NCI-H1417 (cell line): ENCODE measurements around the gene ICAM4.
"Not testable (repeated sequence)": the region's sequence is repeated elsewhere in the genome, so short reads cannot be mapped to it uniquely, and the experiment has no call there.

Experiments
- DNase-seq, 3 experiments: peaks; one replicate each; lab custom pipeline; 2025; lab: John Stamatoyannopoulos, UW

ICAM4 gene

DNA sequence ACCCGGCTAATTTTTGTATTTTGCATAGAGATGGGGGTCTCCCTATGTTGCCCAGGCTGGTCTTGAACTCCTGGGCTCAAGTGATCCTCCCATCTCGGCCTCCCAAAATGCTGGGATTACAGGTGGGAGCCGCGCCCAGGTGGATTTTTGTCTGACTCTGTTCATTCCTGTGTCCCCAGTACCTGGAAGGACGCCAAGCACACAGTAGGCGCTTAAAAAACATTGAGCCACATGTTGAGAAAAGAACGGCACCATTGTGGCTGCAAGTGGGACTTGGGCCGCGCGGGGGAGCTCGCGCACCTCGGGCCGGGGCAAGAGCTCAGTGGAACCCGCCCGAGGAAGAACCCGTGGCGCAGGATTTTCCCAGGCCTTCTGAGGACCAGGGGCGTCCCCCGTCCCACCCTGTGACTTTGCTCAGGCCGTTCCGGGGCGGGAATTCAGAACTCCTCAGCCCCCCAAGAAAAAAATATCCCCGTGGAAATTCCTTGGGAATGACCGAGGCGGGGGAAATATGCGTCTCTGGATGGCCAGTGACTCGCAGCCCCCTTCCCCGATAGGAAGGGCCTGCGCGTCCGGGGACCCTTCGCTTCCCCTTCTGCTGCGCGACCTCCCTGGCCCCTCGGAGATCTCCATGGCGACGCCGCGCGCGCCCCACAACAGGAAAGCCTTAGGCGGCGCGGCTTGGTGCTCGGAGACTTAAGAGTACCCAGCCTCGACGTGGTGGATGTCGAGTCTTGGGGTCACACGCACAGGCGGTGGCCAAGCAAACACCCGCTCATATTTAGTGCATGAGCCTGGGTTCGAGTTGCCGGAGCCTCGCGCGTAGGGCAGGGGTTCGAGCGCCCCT lies 17.2 kb upstream of the ICAM4 start:
- DNase-seq = peak; percentile 29 to 85 (median 68)

DNA sequence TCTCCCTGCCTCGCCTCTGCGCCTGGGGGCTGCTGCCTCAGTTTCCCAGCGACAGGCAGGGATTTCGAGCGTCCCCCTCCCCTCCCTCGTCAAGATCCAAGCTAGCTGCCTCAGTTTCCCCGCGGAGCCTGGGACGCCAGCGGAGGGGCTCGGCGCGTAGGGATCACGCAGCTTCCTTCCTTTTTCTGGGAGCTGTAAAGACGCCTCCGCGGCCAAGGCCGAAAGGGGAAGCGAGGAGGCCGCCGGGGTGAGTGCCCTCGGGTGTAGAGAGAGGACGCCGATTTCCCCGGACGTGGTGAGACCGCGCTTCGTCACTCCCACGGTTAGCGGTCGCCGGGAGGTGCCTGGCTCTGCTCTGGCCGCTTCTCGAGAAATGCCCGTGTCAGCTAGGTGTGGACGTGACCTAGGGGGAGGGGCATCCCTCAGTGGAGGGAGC lies 16.6 kb upstream of the ICAM4 start:
- peak in 1 of 3 experiments; percentile 48 for DNase-seq

DNA sequence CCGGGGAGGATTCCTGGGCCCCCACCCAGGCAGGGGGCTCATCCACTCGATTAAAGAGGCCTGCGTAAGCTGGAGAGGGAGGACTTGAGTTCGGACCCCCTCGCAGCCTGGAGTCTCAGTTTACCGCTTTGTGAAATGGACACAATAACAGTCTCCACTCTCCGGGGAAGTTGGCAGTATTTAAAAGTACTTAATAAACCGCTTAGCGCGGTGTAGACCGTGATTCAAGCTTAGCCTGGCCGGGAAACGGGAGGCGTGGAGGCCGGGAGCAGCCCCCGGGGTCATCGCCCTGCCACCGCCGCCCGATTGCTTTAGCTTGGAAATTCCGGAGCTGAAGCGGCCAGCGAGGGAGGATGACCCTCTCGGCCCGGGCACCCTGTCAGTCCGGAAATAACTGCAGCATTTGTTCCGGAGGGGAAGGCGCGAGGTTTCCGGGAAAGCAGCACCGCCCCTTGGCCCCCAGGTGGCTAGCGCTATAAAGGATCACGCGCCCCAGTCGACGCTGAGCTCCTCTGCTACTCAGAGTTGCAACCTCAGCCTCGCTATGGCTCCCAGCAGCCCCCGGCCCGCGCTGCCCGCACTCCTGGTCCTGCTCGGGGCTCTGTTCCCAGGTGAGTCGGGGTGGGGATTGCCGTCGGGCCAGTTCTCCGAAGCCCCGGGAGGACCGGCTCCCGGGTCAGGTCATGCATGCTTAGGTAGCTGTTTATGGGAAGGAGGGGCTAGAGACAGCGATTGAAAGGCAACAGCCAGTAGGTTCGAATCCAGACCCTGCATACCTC lies 15.9 kb upstream of the ICAM4 start, which contains the start of gene ICAM1:
Gene ICAM1, plus strand, starts transcription at position 505 of the 779 bp plus-strand sequence. Its CDS starts 40 bp downstream, at position 545.
- DNase-seq = peak in 2 of 3 experiments; percentile 43 to 62

DNA sequence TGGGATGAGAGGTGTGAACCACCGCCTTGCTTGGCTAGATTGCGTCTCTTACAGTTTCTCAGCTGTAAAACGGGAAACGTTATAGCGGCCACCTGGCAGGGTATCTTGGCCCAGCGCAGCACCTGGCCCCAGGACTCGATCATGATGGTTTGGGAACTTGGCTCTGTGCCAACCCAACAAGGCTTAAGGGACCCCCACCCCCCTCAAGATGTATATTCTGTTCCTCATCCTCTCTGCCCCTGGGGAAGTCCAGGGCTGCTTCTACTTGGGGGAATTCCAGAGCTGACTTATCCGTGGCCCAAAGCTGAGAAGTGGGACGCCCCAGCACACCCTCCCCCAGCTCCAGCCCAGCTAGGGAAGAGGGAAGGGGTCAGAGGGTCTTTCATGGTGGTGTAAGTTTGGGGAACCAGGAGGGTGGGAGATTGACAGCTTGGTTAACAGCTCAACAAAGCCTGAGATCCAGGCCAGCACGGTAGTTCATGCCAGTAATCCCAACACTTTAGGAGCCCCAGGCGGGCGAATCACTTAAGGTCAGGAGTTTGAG lies 15.1 kb upstream of the ICAM4 start:
- DNase-seq = no peak

DNA sequence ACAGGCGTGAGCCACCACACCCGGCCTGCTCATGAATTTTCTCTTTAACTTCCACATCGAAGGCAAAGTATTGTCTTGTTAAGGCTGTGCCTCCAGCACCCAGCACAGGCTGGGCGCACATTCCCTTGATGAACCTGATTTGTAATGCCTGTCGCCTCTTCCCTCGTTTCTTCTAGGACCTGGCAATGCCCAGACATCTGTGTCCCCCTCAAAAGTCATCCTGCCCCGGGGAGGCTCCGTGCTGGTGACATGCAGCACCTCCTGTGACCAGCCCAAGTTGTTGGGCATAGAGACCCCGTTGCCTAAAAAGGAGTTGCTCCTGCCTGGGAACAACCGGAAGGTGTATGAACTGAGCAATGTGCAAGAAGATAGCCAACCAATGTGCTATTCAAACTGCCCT lies 12.2 kb upstream of the ICAM4 start:
- DNase-seq = no peak

DNA sequence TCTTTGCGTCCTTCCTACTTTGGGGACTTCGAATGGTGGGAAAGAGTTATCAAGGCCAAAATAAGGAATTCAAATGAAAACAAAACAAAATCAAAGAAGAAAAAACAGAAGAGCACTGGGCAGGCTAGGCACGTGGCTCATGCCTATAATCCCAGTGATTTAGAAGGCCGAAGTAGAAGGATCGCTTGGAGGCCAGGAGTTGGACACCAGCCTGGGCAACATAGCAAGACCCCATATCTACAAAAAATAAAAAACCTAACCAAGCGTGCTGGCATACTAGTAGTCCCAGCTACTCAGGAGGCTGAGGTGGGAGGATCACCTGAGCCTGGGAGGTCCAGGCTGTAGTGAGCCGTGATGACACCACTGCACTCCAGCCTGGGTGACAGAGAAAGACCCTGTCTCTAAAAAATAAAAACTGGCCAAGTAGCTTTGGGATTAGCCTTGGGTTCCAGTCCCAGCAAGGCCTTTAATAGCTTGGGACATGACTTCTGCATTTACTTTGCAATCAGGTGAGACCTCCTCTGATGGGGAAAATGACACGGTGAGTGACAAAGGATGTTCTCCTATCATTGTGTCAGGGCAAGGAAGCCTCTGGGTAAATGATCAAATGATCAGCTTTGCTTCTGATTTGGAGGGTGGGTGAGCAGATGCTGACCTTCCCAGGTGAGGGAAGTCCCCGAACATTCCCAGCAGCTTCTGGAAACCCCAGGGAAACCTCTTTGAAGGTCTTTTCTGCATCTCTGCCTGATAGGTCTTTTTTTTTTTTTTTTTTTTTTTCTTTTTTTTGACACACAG lies 8.8 kb upstream of the ICAM4 start:
- DNase-seq = no peak

DNA sequence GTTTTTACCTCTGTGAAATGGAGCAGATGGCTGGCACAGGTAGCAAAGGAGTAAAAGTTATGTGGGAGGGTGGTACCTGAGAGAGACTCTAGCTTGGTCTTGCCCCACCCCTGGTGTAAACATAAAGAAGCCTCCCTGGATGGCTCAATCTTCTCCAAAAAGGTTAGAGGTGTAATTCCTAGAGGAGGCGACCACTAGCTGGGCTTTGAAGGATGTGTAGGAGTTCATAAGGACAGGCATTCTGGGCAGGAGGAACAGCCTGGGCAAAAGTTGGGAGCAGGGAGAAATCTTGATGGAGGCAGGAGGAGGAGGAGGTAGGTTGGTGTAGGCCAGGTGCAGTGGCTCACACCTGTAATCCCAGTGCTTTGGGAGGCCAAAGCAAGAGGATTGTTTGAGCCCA lies 7.8 kb upstream of the ICAM4 start:
- DNase-seq = no peak

DNA sequence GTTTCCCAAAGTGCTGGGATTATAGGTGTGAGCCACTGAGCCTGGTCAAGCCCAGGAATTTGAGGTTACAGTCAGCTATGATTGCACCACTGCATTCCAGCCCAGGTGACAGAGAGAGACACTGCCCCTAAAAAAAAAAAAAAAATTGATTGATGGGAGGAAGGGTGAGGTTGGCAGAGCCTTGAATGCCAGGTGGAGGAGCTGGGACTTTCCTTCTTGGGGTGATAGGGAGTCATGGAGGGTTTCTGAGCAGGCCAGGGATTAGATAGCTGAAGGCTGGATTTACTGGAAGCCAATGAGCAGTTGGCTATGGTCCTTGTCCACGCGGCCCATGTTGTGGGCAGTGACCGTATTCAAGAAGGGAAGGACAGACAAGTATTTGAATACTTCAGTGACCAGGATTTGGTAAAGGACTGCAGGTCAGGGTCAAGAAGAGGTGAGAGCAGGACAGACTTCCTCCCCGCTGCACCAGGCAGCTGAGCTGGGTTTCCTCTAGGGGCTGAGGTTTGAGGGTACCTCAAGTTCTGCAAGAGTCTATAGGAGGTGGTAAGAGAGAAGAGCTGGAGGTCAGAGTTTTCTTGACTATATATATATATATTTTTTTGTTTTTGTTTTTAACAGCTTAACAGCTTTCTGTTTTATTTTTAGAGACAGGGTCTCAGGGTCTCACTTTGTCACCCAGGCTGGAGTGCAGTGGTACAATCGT lies 6.9 kb upstream of the ICAM4 start:
- DNase-seq = no peak

DNA sequence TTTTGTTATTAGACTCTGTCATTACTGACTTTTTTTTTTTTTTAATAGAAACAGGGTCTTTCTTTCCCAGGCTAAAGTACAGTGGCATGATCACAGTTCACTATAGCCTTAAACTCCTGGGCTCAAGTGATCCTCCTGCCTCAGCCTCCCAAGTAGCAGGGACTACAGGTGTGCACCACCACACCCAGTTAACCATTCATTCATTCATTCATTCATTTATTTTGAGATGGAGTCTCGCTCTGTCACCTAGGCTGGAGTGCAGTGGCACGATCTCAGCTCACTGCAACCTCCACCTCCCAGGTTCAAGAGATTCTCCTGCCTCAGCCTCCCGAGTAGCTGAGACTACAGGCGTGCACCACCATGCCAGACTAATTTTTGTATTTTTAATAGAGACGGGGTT lies 4.7 kb upstream of the ICAM4 start:
- DNase-seq = not testable (repeated sequence)

DNA sequence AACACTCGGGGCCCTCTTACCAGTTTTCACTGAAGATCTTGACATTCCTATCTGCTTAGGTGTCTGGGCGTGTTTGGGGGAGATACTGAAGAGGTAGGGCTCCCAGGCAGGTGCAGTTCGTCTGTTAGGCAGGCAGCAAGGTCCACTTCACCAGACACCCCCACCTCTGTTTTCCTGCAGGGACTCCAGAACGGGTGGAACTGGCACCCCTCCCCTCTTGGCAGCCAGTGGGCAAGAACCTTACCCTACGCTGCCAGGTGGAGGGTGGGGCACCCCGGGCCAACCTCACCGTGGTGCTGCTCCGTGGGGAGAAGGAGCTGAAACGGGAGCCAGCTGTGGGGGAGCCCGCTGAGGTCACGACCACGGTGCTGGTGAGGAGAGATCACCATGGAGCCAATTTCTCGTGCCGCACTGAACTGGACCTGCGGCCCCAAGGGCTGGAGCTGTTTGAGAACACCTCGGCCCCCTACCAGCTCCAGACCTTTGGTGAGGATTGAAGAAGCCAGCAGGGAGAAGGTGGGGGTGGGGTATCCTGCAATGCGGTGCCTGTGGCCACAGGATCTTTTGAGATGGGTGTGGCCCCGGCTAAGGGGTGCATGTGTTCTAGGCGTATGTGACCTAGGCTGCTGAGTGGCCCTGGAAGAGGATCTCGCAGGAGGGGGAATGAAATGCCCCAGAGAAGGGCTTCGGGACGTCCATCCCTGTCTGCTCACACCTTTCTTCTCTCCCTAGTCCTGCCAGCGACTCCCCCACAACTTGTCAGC lies 3.3 kb upstream of the ICAM4 start:
- DNase-seq = no peak

DNA sequence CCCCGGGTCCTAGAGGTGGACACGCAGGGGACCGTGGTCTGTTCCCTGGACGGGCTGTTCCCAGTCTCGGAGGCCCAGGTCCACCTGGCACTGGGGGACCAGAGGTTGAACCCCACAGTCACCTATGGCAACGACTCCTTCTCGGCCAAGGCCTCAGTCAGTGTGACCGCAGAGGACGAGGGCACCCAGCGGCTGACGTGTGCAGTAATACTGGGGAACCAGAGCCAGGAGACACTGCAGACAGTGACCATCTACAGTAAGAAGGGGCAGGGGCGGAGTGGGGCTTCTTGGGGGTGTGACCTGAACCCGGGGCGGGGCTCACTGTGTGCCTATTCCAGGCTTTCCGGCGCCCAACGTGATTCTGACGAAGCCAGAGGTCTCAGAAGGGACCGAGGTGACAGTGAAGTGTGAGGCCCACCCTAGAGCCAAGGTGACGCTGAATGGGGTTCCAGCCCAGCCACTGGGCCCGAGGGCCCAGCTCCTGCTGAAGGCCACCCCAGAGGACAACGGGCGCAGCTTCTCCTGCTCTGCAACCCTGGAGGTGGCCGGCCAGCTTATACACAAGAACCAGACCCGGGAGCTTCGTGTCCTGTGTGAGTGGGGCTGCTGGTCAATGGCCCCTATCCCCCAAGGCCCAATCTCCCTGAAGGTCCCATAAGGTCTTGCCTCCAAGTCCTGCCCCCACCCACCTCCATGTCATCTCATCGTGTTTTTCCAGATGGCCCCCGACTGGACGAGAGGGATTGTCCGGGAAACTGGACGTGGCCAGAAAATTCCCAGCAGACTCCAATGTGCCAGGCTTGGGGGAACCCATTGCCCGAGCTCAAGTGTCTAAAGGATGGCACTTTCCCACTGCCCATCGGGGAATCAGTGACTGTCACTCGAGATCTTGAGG lies 2.4 kb upstream of the ICAM4 start:
- no peak for DNase-seq

DNA sequence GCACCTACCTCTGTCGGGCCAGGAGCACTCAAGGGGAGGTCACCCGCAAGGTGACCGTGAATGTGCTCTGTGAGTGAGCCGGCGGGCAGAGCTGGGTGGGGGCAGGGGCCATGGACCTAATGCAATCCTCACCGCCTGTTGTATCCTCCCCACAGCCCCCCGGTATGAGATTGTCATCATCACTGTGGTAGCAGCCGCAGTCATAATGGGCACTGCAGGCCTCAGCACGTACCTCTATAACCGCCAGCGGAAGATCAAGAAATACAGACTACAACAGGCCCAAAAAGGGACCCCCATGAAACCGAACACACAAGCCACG lies 1.8 kb upstream of the ICAM4 start:
- no peak for DNase-seq

DNA sequence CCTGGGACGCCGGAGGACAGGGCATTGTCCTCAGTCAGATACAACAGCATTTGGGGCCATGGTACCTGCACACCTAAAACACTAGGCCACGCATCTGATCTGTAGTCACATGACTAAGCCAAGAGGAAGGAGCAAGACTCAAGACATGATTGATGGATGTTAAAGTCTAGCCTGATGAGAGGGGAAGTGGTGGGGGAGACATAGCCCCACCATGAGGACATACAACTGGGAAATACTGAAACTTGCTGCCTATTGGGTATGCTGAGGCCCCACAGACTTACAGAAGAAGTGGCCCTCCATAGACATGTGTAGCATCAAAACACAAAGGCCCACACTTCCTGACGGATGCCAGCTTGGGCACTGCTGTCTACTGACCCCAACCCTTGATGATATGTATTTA lies 1.4 kb upstream of the ICAM4 start:
- no peak for DNase-seq

DNA sequence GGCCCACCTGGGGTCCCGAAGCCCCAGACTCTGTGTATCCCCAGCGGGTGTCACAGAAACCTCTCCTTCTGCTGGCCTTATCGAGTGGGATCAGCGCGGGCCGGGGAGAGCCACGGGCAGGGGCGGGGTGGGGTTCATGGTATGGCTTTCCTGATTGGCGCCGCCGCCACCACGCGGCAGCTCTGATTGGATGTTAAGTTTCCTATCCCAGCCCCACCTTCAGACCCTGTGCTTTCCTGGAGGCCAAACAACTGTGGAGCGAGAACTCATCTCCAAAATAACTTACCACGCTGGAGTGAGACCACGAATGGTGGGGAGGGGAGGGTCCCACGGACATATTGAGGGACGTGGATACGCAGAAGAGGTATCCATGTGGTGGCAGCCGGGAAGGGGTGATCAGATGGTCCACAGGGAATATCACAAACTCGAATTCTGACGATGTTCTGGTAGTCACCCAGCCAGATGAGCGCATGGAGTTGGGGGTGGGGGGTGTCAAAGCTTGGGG lies 2.0 kb downstream of the ICAM4 start:
- DNase-seq = peak in 2 of 3 experiments; percentile 81 to 83

DNA sequence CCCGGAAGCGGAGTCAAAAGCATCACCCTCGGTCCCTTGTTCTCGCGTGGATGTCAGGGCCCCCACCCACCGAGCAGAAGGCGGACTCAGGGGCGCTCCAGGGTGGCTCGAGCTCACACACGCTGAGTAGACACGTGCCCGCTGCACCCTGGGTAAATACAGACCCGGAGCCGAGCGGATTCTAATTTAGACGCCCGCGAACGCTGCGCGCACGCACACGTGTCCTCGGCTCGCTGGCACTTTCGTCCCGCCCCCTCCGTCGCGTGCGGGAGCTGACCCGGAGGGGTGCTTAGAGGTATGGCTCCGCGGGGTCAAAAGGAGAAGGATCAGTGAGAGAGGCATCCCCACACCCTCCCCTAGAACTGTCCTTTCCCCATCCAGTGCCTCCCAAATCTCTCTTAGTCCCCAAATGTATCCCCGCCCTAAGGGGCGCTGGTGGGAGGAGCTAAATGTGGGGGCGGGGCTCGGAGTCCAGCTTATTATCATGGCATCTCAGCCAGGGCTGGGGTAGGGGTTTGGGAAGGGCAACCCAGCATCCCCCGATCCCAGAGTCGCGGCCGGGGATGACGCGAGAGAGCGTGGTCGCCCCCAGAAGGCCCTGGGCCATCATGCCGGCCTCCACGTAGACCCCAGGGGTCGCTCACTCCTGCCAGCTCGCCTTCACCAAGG lies 2.5 kb downstream of the ICAM4 start:
- peak in 2 of 3 experiments; percentile 92 to 94 for DNase-seq

DNA sequence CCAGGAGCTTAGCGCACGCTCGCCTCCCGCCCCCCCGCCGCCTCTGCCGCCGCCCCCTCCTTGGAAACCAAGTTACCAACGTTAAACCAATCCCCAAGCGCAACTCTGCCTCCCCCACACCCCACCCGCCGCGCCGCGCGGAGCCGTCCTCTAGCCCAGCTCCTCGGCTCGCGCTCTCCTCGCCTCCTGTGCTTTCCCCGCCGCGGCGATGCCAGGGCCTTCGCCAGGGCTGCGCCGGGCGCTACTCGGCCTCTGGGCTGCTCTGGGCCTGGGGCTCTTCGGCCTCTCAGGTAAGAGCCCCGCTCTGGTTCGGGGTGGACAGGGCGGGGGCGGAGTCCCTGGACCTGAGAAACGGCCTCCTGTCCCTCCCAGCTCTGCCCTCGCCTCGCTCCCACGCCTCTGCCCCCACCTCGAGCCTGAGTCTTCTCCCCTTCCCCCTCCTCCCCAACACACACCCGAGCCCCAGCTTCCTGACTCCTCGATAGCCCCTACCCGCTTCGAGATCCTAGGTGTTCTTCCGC lies 3.1 kb downstream of the ICAM4 start, which contains the start of gene ICAM5:
Gene ICAM5, plus strand, starts transcription at position 117 of the 521 bp plus-strand sequence. Its CDS starts 92 bp downstream, at position 209.
- peak in 2 of 3 experiments; percentile 91 to 92 for DNase-seq

DNA sequence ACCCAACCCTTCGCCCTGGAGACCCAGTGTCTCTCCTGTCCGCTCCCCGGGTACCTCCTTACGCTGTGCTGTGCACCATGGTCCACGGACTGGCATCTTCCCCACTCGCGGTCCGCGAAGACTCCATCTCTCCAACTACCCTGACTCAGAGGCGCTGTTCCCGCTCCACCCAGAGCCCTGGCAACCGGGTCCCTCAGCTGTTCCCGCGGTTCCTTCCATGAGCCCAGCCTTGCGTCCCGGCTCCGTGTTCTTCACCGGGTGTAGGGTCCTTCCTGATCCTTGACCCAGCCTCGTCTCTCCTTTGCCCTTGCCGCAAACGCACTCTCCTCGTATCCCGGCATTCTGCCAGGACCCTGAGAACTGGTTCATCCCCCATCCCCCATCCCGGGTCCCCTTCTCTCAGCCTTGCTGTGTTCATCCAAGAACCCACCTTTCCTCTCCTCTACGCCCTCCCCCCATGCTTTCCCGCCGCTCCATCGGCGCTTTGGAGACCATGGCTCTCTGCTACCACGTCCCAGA lies 3.7 kb downstream of the ICAM4 start:
- DNase-seq = peak in 1 of 3 experiments; percentile 59
